PC-3 (cell line): ENCODE results near the gene EPB41L5.

Experiments
- CTCF ChIP-seq: fragments of 300-600 bp; sonication (generic); conservative IDR thresholded peaks from 2 replicates; pipeline ENCODE4 v1.5.1; 2017; ENCODE audit warnings: antibody characterized with exemption, low read depth, mild to moderate bottlenecking, low read length
- EZH2 ChIP-seq: fragments of 300-600 bp; sonication (generic); IDR thresholded peaks from one replicate; pipeline ENCODE4 v1.6.1; 2017; ENCODE audit warnings: antibody characterized with exemption, mild to moderate bottlenecking, low read length; ENCODE audit not compliant: unreplicated experiment

- TF ChIP-seq CTCF (no peak), EZH2 (no peak)
Observed at GRCh38 chr2:120169020-120169419, 156.1 kb downstream of the EPB41L5 start.
